SH-SY5Y (cell line): Measurements from ENCODE around the gene CD79A.

Source experiments
- GATA2 ChIP-seq: IDR thresholded peaks from 2 replicates; pipeline ENCODE4 v1.6.1; 2011; ENCODE audit warnings: mild to moderate bottlenecking, low read depth, low read length
- GATA3 ChIP-seq: IDR thresholded peaks from 2 replicates; pipeline ENCODE4 v1.6.1; 2011; ENCODE audit warnings: low read depth, mild to moderate bottlenecking, low read length, moderate library complexity

DNA sequence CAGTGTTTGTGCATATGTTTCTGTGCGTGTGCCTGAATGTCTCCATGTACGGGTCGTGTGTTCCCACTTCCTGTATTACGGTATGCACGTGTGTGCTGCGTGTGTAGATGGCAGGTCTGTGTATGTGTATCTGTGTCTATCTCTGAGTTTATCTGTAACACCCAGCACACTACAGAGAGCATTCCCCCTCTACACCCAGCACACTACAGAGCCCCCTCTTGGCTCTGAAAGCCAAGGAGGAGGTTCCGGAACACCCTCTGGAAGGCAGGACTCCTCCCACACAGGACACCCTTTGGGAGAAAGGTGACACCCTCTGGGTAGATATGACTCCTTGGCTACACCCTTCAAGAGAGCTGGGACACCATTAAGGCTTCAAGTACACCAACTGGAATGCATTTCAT lies 53.2 kb downstream of the CD79A start:
- TF ChIP-seq GATA2 (no peak), GATA3 (no peak)
